HG02973 (cell line): Measurements from ENCODE around the gene OR2T10.
"Not testable (repeated sequence)": the region's sequence is repeated elsewhere in the genome, so short reads cannot be mapped to it uniquely, and the experiment has no call there.

Experiments
- ATAC-seq: cut with Tn5 transposase; IDR thresholded peaks from one replicate; pipeline ENCODE4 v1.9.1; 2021; ENCODE audit warnings: moderate library complexity; ENCODE audit not compliant: unreplicated experiment

OR2T10 gene, protein sequence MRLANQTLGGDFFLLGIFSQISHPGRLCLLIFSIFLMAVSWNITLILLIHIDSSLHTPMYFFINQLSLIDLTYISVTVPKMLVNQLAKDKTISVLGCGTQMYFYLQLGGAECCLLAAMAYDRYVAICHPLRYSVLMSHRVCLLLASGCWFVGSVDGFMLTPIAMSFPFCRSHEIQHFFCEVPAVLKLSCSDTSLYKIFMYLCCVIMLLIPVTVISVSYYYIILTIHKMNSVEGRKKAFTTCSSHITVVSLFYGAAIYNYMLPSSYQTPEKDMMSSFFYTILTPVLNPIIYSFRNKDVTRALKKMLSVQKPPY

DNA sequence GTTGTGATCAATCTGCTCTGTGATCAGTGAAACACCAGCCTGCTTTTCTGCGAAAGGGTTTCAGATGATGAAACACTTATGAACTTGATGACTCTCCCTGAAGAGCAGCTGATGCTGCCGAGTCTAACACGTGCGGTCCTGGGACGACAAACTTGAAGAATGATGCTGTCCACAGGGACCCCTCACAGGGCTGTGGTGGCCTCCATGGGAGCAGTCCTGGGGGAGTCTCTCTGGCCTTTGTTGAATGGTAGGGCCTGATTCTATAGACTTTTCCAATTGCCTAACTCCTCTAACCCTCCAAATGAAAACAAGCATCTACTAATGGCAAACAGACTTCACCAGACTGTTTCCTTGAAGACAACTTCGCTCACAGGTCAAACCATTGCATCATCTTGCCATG lies at the start of gene OR2T10:
Gene OR2T10, minus strand, starts transcription at position 112 of the 400 bp plus-strand sequence. CDS start 3,932 bp downstream, outside the sequence.
- ATAC-seq = no peak

DNA sequence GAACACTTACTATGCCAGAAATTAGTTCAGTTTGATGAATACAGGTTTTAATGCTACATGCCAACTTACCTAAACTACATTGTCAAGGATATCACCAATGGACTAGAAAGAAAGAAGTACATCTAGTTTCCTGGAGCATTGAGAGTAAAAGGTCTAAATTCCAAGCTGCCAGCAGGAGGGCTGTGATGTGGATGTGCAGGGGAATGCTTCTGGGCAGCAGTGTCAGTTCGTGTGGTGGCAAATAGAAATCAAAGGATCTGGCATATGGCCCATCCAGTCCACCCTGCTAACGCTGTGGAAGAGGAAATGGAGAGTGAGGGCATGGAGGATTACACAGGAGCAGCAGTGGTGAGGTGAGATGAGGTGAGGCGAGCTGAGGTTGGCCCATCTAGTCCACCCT lies 47.7 kb upstream of the OR2T10 start, which contains the start of gene OR2T35:
Gene OR2T35, minus strand, starts transcription at position 101 of the 400 bp plus-strand sequence. CDS start 6,020 bp downstream, outside the sequence.
- not testable (repeated sequence) for ATAC-seq

DNA sequence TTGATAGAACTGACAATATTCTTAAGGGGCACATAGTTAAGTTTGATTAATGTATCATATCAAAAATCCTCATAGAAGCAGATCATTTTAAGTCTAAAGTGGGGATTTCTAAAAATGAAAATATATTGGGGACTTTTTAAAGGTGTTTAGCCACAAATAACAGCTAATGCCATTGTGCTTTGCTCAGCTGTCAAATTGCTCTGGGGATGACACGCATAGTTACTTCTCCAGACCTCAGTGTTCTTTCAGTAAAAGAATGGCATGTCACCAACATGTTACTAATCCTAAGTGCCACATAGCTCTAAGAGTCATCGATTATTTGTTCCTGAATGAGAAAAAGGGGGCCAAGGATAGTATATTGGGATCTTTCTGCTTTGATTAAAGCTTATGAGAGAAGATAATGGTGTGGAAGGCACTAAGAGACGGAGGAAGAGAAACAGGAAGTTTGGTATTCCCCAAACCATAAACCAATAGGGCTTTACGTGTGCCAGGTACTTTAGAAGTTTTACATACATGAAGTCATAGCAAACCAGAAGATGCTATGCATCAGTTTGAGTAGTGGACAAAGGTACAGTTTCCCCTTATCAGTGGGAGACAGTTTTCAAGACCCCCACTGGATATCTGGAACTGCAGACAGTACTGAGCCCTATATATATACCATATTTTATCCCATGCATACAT lies 45.6 kb upstream of the OR2T10 start:
- ATAC-seq = peak; percentile 73

DNA sequence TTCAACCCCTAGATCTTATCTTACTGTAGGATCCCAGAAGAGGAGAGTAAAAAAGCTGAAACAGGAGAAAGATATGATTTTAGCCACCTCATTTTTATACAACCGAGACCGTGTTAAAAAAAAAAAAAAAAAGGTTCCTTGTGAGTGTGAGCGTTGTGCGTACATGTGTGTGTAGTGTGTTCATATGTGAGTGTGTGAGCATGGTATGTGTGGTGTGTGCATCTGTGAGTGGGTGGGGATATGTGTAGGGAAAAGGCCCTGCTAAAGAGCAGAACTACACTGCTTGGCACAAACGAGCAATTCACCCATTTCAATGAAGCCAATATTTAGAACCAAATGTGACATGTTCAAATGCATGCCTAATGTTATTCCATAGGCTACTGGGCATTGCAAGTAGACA lies 44.1 kb upstream of the OR2T10 start:
- not testable (repeated sequence) for ATAC-seq

DNA sequence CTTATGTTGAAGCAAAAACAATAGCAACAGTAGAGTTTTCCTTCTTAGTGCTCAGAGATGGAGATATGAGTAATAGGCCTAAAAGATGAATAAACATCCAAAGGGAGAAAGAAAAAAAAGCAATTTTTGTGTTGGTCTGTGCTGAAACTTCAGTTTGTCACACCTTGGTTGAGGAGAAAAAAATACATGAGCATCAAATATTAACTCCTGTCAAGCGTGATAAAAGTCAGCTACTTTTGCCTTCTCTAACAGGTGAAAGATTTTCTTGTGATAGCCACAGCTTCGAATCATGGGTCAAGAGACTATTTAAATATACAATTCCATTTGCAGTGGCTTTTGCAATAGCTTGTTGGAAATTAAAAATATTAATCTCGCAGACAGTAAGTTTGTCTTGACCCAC lies 43.4 kb upstream of the OR2T10 start:
- ATAC-seq = peak; percentile 42

DNA sequence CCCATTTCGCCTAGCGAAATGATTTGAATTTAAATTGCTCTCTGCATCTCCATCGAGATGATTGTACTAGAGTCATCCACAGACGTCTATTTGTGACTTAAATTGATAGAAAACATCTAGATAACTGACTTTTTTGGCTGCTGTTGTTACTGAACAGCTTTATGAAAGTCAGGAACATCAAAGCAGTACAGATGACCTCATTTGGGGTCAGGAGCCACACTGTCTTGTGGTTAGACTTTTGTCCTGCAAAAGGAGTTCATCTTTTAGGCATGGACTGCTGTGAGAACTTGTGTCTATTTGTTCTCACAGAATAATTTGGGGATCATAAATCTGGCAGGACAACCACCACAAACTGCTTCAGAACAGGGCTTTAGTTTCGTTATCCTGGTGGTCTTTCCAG lies 42.2 kb upstream of the OR2T10 start:
- ATAC-seq = peak; percentile 20

DNA sequence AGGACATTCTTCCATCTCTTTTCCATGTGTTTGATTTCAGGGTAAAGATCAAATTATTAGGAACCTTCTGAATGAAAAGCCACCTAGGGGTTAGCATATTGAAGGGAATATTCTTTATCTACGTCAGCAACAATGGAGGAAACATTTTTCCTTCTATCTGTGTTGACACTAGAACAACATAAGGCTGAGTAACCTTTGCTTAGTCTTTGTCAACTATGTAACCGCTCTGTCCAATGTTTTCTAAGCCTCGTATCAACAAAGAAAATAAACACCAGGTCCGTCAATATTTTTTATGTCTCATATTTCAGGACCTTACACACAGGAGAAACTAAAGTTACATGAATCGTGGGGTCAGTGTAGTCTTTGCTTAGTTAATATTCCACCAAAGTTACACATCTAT lies 39.1 kb upstream of the OR2T10 start:
- not testable (repeated sequence) for ATAC-seq

DNA sequence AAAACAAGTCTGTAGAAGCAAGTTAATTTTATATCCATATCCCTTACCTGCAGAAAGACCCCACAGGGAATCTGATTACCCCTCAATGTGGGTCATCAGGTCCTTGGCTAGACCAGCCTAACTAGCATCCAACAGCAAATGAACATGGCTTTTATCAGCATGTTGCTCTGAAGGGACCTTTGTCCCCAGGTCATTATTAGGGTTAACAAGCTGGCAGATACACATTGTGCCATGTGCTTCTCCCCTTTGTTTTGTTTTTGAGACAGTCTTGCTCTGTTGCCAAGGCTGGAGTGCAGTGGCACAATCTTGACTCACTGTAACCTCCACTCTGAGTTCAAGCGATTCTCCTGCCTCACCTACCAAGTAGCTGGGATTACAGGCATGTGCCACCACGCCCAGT lies 37.5 kb upstream of the OR2T10 start, which contains the start of gene OR2T11:
Gene OR2T11, minus strand, starts transcription at position 101 of the 400 bp plus-strand sequence. CDS start 7,963 bp downstream, outside the sequence.
- ATAC-seq = not testable (repeated sequence)

DNA sequence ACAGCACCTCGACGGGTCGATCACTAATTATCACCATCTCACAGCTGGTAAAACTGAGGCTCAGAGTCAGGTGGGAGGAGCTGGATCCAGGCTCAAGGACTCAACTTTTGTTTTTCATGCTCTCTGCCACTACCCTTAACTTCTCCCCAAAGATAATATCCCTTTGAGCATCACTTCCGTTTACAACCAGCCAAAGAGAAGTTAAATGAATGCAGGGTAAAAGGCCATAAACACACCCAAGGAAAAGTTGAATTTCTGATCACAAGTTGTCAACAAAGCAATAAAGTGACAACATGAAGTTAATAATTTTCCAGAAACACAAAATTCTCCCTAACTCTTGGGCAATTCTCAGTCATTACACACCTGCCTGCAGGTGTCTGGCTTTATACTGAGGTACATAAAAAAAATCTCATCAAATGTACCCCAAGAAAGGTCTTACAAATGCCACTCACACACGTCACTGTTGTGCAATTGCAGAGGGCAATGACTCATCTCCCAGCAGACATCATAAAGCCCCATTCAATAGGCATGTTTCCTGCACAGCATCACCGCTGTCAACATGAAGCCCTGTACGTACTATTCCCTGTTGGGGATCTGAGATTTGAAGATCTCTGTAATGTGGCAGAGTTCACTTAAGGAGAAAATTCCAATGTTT lies 34.0 kb upstream of the OR2T10 start:
- no peak for ATAC-seq

DNA sequence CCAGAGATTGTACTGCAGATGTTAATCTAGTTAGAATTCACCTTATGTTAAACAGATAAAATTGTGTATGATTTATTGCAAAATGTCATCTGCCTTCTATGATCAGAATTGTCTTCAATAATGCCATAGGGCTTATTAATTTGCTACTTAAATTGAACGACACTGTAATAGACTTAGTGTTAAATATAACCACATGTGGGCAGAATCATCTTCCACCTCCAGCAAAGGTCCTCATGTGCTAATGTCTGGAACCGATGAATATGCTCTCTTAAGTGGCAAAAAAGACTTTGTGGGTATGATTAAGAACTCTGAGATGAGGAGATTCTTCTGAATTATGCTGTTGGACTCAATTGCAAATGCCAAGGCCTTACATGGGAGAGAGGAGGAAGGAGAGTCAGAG lies 33.1 kb upstream of the OR2T10 start:
- ATAC-seq = no peak

DNA sequence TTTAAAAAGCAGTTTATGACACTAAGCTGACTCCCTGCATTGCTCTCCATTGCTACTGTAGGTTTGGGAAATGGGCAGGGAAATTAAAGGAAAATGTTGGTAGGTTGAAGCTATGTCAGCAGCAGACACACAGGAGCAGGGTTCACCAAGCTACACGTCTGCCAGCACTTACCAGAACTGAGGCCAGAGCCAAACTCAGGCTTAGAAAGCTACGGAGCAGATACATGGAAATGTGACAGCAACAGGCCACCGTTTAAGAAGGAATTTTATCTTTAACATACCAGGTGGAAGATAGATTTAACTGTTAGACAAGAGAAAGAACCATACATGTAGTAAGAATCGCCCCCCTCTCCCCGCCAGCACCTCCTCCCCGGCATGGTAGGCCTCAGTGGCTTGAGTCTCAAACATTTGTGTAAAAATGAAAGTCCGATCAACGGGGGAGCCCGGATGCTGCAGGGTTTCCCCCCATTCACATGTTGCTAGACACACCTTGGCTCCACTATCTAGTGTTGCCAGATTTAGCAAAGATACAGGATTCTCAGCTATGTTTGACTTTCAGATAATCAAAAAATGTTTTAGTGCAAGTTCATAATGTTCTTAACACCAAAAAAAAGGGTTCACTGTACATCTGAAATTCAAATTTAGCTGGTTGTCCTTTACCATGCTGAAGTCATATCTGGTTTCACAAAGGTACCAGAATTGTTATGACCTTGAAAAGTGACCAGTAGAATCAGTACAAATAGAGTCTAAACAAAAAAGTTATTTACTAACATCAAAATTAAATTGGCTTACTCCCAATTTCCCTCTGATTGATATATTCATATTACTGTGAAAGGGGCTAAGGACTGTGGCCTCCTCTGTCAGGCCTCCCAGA lies 30.7 kb upstream of the OR2T10 start:
- peak; percentile 70 for ATAC-seq

DNA sequence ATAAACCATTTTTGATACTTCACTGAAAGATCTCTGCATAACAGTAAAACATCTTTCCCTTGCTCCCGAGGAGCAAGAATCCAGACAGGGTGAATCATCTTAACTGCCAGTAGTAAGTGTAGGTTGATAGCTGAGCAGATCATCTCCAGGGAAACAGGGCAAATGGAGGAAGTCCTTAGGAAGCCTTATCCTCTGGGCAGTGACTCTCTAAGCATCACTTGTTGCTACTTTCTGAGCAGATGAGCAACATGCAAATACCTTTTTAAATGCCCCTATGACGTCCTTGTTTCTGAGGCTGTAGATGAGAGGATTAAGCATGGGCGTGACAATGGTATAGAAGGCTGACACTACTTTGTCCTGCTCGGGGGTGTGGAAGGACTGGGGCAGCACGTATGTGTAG lies 28.5 kb upstream of the OR2T10 start:
- ATAC-seq = no peak

DNA sequence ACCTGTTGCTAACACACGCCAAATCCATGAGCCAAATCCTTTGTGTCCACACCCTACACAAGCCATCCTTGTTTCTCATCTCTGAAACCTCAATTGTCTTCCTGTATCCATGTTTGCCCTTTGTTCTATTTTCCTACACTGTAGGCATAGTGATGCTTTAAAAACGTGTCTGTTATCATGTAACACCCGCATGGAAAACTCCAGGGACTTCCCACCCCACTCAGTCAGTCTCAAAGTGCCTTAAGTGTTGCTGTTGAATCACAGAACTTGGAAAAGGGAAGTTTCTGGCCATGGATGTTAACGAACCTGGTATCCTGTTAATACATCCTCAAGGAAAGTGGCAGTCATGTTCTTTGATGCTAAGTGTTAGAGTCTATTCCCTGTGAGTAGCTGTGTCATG lies 27.7 kb upstream of the OR2T10 start:
- no peak for ATAC-seq

DNA sequence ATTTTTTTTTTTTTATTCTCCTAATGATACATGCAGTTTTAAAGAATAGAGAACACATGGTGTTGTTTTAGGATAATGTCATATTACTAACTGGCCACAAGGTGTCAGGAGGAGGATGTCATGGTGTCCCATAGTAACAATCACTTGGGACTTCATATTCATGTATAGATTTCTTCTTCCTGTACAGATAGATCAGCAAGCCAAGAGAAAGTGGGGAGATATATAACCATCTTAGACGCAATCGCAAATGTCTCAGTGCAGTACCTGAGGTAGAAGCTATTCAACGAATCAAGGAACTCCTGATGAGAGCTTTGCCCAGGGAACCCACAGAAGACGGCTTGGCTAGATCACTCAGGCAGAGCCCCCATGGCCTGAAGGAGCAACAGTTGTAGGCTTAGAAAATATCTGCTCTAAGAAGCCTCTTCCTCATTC lies 25.1 kb upstream of the OR2T10 start:
- peak; percentile 98 for ATAC-seq

DNA sequence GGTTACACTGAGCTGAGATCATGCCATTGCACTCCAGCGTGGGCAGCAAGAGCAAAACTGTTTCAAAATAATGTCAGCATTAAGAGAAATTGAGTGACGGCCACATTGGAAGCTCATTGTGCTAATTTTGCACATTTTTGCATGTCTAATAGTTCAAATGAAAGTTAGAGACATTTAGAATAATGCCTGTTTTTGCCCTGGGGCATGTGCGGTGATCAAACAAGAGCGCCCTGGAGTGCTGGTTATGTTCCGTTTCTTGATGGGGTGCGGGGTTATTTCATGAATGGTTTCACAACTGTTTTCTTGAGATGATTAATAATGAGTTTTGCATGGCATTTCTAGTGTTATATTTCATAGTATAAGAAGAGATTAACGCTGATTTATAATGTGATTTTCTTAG lies 24.3 kb upstream of the OR2T10 start:
- no peak for ATAC-seq

DNA sequence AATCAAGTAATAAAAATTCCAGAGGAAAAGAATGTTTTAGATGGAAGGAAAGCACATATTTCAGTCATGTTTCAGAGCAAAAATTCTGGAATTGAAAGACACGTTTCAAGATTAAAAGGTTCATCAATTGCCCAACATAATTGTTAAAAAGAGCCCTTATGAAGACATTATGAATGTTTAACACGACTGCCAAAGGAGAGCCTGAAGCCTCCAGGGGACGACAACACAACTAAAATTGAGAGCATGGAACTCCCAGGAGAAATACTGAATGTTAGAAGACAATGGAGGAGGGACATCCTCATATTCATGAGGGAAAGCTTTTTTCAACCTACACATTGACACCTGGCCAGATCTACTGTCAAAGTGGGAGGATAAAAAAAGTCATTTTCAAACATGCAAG lies 21.4 kb upstream of the OR2T10 start:
- no peak for ATAC-seq

DNA sequence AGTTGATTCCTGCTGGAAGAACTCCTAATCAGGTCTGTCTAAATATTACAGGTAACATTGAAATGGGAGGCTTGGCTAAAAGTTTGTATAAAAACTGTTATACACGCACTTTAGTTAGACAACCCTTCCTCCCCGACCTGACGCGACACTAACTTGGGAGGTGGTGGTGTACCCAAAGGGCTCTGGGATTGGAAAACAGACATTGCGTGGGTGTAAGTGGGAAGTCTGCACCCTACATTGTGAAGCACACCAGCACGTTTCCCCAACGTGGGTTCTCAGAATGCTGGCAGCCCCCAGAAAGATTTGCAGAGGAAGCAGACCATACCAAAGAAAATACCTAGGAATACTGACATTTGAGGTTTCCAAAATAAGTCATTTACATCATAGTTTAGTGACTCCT lies 20.6 kb upstream of the OR2T10 start:
- ATAC-seq = no peak

DNA sequence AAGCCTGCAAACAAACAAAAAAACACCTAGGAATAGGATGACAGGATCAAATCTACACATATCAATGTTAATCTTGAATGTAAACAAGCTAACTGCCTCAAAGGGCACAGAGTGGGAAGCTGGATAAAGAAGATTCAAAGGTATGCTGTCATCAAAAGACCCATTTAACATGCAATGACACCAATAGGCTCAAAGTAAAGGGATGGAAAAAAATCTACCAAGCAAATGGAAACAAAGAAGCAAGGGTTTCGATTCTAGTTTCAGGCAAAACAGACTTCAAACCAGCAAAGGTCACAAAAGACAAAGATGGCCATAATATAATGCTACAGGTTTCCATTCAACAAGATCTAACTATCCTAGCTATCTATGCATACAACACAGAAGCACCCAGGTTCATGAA lies 16.2 kb upstream of the OR2T10 start:
- peak; percentile 54 for ATAC-seq

DNA sequence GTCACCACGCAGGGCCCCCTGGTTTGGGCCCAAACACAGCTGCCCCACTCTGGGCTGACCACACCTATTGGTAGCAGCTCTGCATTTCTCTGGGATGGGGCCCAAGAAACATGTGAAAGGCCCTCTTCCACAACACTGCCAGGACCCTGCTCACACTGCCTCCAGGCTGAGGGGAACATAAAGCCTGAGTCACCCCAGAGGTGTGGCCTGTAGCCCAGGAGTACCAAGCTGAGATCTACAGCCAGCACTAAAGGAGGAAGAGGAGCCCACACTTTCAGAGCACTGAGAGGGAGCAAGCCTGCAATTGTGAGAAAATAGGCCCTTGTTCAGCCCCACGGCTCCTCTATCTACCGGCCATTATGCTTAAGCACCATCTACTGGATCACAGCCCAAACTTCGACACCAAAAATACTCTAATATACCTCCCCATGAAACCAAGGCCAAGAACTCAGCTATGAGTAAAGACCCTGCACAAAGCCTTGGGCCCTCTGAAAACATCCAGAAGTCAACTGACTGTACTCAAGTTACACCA lies 14.4 kb upstream of the OR2T10 start:
- ATAC-seq = no peak

DNA sequence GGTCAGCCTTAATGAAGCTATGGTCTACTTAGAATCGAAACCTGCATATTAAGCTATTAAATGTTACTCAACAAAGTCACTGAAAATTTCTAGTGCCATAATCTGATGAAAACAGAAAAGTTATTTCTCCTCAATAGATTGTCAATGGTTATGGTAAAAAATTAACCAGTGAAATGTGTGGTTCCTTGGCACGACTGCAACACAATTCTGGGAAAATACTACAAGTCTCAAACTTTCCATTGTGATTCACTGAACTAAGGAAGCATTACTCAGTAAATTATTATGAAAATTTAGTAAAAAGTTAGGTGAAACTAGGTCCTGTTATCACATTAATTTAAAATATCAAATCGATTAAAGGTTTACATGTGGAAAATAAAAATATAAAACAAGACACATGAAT lies 12.8 kb upstream of the OR2T10 start:
- no peak for ATAC-seq
